ENCODE results near the gene ARL3.
A peak's percentile ranks its signal among the peaks of the same experiment; 100 is the strongest.
"Not testable (repeated sequence)": the region's sequence is repeated elsewhere in the genome, so short reads cannot be mapped to it uniquely, and the experiment has no call there.

The ARL3 gene

DNA sequence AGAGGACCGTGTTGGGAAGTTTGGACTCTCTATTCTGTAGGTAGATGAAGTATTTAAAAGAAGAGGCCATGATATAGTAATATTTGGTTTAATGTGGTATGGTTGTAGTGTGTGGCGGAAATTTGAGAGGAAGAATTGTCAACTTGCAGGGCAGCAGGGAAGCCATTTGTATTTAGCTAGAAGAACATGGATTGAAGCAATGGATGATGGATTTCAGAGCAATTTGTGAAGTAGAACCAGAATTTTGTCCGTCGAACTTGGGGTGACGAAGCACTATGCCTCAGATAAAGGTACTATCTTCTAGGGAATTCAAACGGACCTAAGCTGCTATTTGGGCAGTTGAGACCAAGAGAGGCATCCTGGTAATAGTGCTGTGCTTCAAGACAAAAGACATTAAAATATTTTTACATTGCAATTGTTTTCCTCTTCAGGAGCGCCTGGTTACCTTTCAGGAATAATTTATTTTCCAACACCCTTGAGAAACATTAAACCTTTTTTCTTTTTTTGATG lies 28.9 kb upstream of the ARL3 start:
- no peak for TF ChIP-seq ZFX (IDR thresholded peaks at IDR 0.05; ENCODE audit: borderline replicate concordance)
- TF ChIP-seq, protein P1, sequence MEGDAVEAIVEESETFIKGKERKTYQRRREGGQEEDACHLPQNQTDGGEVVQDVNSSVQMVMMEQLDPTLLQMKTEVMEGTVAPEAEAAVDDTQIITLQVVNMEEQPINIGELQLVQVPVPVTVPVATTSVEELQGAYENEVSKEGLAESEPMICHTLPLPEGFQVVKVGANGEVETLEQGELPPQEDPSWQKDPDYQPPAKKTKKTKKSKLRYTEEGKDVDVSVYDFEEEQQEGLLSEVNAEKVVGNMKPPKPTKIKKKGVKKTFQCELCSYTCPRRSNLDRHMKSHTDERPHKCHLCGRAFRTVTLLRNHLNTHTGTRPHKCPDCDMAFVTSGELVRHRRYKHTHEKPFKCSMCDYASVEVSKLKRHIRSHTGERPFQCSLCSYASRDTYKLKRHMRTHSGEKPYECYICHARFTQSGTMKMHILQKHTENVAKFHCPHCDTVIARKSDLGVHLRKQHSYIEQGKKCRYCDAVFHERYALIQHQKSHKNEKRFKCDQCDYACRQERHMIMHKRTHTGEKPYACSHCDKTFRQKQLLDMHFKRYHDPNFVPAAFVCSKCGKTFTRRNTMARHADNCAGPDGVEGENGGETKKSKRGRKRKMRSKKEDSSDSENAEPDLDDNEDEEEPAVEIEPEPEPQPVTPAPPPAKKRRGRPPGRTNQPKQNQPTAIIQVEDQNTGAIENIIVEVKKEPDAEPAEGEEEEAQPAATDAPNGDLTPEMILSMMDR (IDR thresholded peaks at IDR 0.05): no peak
- H3K27ac ChIP-seq: peak overlapping the region; percentile 61

DNA sequence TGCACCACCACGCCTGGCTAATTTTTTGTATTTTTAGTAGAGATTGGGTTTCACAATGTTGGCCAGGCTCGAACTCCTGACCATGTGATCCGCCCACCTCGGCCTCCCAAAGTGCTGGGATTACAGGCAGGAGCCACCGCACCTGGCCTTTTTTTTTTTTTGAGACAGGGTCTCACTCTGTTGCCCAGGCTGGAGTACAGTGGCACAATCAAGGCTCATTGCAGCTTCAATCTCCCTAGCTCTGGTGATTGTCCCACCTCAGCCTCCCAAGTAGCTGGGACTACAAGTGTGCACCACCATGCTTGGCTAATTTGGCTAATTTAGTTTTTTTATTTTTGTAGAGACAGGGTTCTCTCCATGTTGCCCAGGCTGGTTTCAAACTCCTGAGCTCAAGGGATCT lies 28.1 kb upstream of the ARL3 start:
- H3K27ac ChIP-seq: not testable (repeated sequence)

DNA sequence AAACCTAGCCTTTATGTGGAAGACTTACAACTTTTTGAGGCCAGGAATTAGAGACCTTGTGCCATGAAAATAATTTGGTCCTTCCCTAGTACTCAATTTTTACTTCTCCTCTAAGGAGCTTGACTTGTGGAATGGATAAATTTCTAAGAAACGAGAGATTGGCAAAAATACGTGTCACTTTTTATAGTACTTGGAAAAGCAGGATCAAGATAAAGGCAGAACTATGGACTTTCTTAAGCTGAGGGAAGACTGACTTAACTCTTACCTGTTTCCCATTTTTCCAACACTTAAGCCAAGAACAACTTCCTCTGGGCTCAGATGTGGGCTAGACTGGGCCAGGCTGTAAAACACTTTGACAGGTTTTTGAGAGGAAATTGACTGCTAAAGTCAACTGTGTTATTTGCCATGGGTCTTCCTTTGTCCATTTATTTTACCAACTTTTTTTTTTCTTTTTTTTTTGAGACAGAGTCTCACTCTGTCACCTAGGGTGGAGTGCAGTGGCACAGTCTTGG lies 27.6 kb upstream of the ARL3 start:
- H3K27ac ChIP-seq: no peak overlapping the region
- TF ChIP-seq, protein P1 (IDR thresholded peaks at IDR 0.05): no peak
- no peak for TF ChIP-seq ZFX (IDR thresholded peaks at IDR 0.05; ENCODE audit: borderline replicate concordance)

DNA sequence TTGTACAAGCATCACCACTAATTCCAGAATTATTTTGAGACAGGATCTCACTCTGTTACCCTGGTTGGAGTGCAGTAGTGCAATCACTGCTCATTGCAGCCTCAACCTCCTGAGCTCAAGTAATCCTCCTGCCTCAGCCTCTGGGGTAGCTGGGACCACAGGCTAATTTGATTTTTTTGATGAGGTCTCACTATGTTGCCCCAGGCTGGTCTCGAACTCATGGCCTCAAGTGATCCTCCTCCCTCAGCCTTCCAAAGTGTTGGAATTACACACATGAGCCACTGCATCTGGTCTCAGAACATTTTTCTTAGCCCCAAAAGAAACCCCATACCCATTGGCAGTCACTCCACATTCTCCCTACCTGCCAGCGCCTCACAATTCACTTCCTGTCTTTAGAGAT lies 26.0 kb upstream of the ARL3 start:
- no peak overlapping the region for H3K27ac ChIP-seq
- no peak for TF ChIP-seq ZFX (IDR thresholded peaks at IDR 0.05; ENCODE audit: borderline replicate concordance)
- TF ChIP-seq, protein P1 (IDR thresholded peaks at IDR 0.05): no peak

DNA sequence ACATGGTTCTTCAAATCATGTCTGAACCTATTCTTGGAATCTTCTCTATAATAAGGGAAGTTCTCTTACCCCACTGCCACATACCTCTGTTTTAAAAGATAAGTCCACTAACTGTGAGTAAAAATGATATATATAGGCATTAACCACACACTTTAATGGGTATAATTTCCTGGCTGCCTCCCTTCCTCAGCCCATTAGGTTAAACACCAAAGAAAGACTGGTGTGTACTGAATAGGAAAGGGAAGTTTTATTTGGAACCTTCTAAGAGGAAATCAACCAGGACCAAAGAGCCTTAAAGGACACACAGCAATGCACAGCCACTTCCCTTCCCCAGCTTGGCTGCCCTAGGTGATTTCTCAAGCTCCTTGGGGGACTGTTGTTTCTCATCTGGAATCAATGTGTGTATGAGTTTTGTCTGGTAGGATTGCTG lies 24.5 kb upstream of the ARL3 start:
- TF ChIP-seq, protein P1 (IDR thresholded peaks at IDR 0.05): no peak
- no peak for TF ChIP-seq ZFX (IDR thresholded peaks at IDR 0.05; ENCODE audit: borderline replicate concordance)

DNA sequence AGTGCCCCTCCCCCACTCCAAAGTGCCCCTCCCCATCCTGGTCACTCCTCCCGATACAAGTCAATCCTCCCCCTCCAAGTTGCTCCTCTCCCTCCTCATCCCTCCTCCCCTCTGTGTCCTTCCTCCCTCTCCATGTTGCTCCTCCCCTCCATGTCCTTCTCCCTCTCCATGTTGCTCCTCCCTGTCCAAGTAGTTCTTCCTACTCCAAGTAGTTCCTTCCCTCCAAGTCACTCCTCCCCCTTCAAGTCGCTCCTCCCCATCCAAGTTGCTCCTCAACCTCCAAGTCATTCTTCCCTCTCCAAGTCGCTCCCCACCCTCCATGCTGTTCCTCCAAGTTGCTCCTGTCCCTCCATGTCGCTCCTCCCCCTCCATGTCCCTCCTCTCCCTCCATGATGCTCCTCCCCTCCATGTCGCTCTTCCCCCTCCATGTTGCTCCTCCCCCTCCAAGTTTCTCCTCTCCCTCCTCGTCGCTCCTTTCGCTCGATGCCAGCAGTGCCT lies 20.9 kb upstream of the ARL3 start:
- TF ChIP-seq, protein P1 (IDR thresholded peaks at IDR 0.05): no peak
- no peak for TF ChIP-seq ZFX (IDR thresholded peaks at IDR 0.05; ENCODE audit: borderline replicate concordance)
- peak overlapping the region; percentile 48 for H3K27ac ChIP-seq

More for the DNA sequence above, 24.5 kb upstream of the ARL3 start:
- no peak overlapping the region for H3K27ac ChIP-seq

DNA sequence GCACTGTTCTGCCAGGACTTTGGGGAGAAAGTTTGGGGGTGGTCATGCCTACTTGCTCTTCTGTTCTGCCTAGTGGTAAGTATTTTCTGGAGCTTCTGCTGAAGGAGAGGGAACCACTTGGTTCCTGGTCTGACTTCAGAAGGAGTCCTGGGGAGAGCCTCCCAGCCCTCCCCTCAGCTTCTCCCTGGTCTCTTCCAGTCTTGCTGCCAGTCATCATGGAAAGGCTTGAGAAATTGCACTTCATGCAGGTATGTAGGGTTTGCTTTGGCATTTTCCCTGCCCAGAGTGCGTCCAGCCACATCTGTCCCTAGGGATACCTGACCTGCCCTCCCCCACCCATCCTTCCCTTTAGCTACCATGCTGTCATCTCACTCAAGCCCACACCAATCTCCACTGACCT lies 18.5 kb upstream of the ARL3 start:
- no peak overlapping the region for H3K27ac ChIP-seq
- no peak for TF ChIP-seq ZFX (IDR thresholded peaks at IDR 0.05; ENCODE audit: borderline replicate concordance)

DNA sequence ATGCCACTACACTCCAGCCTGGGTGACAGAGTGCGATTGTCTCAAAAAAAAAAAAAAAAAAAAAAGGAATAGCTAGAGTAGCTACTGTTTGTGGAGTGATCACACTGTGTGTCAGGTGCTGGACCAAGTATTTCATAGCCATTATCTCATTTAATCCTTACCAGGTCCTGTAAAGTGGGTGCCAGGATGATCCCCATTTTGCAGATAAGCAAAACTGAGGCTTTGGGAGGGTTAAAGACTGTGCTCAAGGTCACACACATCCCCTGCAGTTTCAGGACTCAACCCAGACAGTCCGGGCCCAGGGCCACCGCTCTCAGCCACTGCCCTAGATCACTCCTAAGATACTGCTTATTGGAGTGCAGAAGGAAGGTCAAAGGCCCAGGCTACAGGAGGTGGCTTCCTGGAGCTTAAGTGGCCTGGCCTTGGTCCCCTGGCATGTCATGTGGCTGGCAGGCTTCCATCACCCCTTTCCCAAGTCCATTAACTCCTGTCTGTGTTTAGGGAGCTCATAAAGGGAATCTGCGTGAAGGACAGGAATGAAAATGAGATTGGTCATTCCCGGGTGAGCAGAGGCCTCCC lies 17.1 kb upstream of the ARL3 start:
- TF ChIP-seq, protein P1 (IDR thresholded peaks at IDR 0.05): no peak
- TF ChIP-seq ZFX (IDR thresholded peaks at IDR 0.05; ENCODE audit: borderline replicate concordance): no peak
- no peak overlapping the region for H3K27ac ChIP-seq
